K562 (cell line): ENCODE data around the gene MOCOS. TPM values are rescaled to one million over a fixed set of nuclear protein-coding genes. Genes with fewer than 3 reads are reported as not detected.
A peak's percentile ranks its signal among the peaks of the same experiment; 100 is the strongest.

ENCODE experiments used
- ATAC-seq: fragments of 200-7000 bp; cut with Tn5 transposase; 3 replicates; pipeline ENCODE4 v1.9.1; 2020; ENCODE audit warnings: moderate library complexity
- BruUV-seq: library from RNA; stranded (reverse); fragments of 400-500 nt; replicated peaks from 2 replicates; lab custom pipeline; 2021; lab: Mats Ljungman, UMichigan
- CTCF ChIA-PET: fragments of 300-600 bp; formaldehyde crosslinking; extraction: SDS; loops from one replicate; lab custom pipeline; 2021; ENCODE audit warnings: low intra/inter-chr PET ratio; lab: Yijun Ruan, JAX
- POLR2A ChIA-PET: fragments of 300-600, 350-650 bp; sonication (Branson Sonifier 250); formaldehyde crosslinking; extraction: SDS; loops from one replicate; lab custom pipeline; 2021; ENCODE audit warnings: antibody characterized with exemption, inconsistent platforms; lab: Yijun Ruan, JAX
- DNase-seq, 4 experiments: peaks; one replicate each; pipeline versions ENCODE4 v3.0.0 to v3.0.0-alpha.2; 2011 to 2018; ENCODE audit warnings: low spot score in 3 of 4, mixed read lengths in 3 of 4; ENCODE audit errors: extremely low read depth in 1 of 4
- FAIRE-seq: peaks from 2 replicates; lab custom pipeline; 2011; peaks lifted over from hg19 to GRCh38; lab: Jason Lieb, UNC
- H2AFZ ChIP-seq: 2 replicates; pipeline ENCODE4 v1.6.0; 2011; ENCODE audit warnings: low read depth, low read length, control low read depth, inconsistent platforms
- H3K27ac ChIP-seq: fragments of 200-600 bp; 3 replicates; pipeline ENCODE4 v1.8.0; 2011; ENCODE audit warnings: low read depth, mild to moderate bottlenecking, control low read depth, inconsistent platforms, low read length, moderate library complexity, mixed read lengths; ENCODE audit errors: extremely low read depth
- H3K27me3 ChIP-seq, 2 experiments: fragments of 300-600 bp in 1 of 2; 2 replicates in 1 of 2; 3 replicates in 1 of 2; pipeline versions ENCODE4 v1.6.0 to v1.8.0; 2011; ENCODE audit warnings: inconsistent platforms in 2 of 2, low read length in 2 of 2, mild to moderate bottlenecking in 1 of 2, mixed read lengths in 1 of 2, moderate library complexity in 1 of 2; ENCODE audit not compliant: control insufficient read depth in 2 of 2, insufficient read depth in 2 of 2
- H3K36me3 ChIP-seq: fragments of 300-600 bp; 3 replicates; pipeline ENCODE4 v1.8.0; 2011; ENCODE audit warnings: mild to moderate bottlenecking, low read length, inconsistent platforms; ENCODE audit not compliant: control insufficient read depth, insufficient read depth
- H3K4me1 ChIP-seq, 2 experiments: fragments of 200-600 bp in 1 of 2; replicated peaks in 1 of 2; 2 replicates in 1 of 2; 3 replicates in 1 of 2; pipeline versions ENCODE4 v1.5.1 to v1.8.0; 2011; ENCODE audit warnings: inconsistent platforms in 2 of 2, low read length in 2 of 2, mild to moderate bottlenecking in 1 of 2, mixed read lengths in 1 of 2, moderate library complexity in 1 of 2; ENCODE audit not compliant: control insufficient read depth in 2 of 2, insufficient read depth in 2 of 2
- H3K4me2 ChIP-seq: 2 replicates; pipeline ENCODE4 v1.6.1; 2011; ENCODE audit warnings: low read length, control low read depth, inconsistent platforms, mixed read lengths; ENCODE audit not compliant: insufficient read depth
- H3K4me3 ChIP-seq: fragments of 200-600 bp; sonication (generic), shearing (Covaris generic); 2 replicates; pipeline ENCODE4 v1.5.1; 2016; ENCODE audit warnings: control low read depth, inconsistent platforms
- H3K79me2 ChIP-seq: fragments of 200-600 bp; 3 replicates; pipeline ENCODE4 v1.8.0; 2011; ENCODE audit warnings: low read length, inconsistent platforms; ENCODE audit not compliant: control insufficient read depth, insufficient read depth
- H3K9ac ChIP-seq, 2 experiments: 2 replicates each; pipeline versions ENCODE4 v1.6.0 to v1.6.1; 2011; ENCODE audit warnings: low read depth in 2 of 2, low read length in 2 of 2, control low read depth in 1 of 2, inconsistent platforms in 1 of 2, mild to moderate bottlenecking in 1 of 2, mixed read lengths in 1 of 2; ENCODE audit not compliant: insufficient read depth in 1 of 2
- H3K9me1 ChIP-seq: one replicate; pipeline ENCODE4 v1.6.0; 2011; ENCODE audit warnings: inconsistent platforms, mild to moderate bottlenecking, low read length, moderate library complexity; ENCODE audit not compliant: control insufficient read depth, insufficient read depth
- H3K9me3 ChIP-seq: replicated peaks from 2 replicates; pipeline ENCODE4 v1.5.1; 2011; ENCODE audit warnings: low read depth, low read length, inconsistent platforms; ENCODE audit not compliant: control insufficient read depth, insufficient read depth
- H4K20me1 ChIP-seq: replicated peaks from 2 replicates; pipeline ENCODE4 v1.6.1; 2011; ENCODE audit warnings: low read length, inconsistent platforms, mixed read lengths; ENCODE audit not compliant: control insufficient read depth, insufficient read depth
- BHLHE40 ChIP-seq: IDR thresholded peaks from 2 replicates; pipeline ENCODE4 v1.6.1; 2011; ENCODE audit warnings: low read length, improper control_type of control experiment
- E2F6 ChIP-seq, 2 experiments: IDR thresholded peaks; 2 replicates each; pipeline ENCODE4 v1.6.1; 2011; ENCODE audit warnings: borderline replicate concordance in 1 of 2, control low read depth in 1 of 2, low read depth in 1 of 2, low read length in 1 of 2, mild to moderate bottlenecking in 1 of 2, mixed read lengths in 1 of 2, moderate library complexity in 1 of 2; ENCODE audit not compliant: insufficient read depth in 1 of 2, insufficient read length in 1 of 2, poor library complexity in 1 of 2, severe bottlenecking in 1 of 2; ENCODE audit errors: extremely low read depth in 1 of 2
- HINFP ChIP-seq: fragments of 450-650 bp; conservative IDR thresholded peaks from 2 replicates; pipeline ENCODE4 v1.6.1; 2016; ENCODE audit warnings: missing genetic modification characterization, low read depth, mild to moderate bottlenecking, control low read depth, missing compliant biosample characterization
- KDM5B ChIP-seq: fragments of 200-600 bp; sonication (generic); IDR thresholded peaks from 2 replicates; pipeline ENCODE4 v1.6.1; 2012; ENCODE audit warnings: low read depth, mild to moderate bottlenecking, moderate library complexity, low read length, control low read depth, inconsistent platforms; ENCODE audit not compliant: insufficient replicate concordance
- NFIX ChIP-seq: fragments of 250-450 bp; sonication (Bioruptor Pico); IDR thresholded peaks from 2 replicates; pipeline ENCODE4 v1.4.0; 2020; ENCODE audit warnings: low read depth, mild to moderate bottlenecking, moderate library complexity
- TBP ChIP-seq: optimal IDR thresholded peaks from 2 replicates; pipeline ENCODE3; 2011; ENCODE audit warnings: low read depth, low read length, improper control_type of control experiment
- TEAD4 ChIP-seq, 2 experiments: sonication (generic) in 1 of 2; formaldehyde crosslinking in 1 of 2; IDR thresholded peaks; 2 replicates each; pipeline versions ENCODE4 v1.6.1 to v1.8.0; 2012 to 2022; ENCODE audit warnings: borderline replicate concordance in 1 of 2, inconsistent platforms in 1 of 2, low read length in 1 of 2, mild to moderate bottlenecking in 1 of 2, missing genetic modification reagents in 1 of 2
- TRIM25 ChIP-seq: fragments of 450-650 bp; IDR thresholded peaks from 2 replicates; pipeline ENCODE4 v1.7.0; 2016; ENCODE audit warnings: borderline replicate concordance
- VEZF1 ChIP-seq: fragments of 200-800 bp; sonication (Bioruptor generic); IDR thresholded peaks from 2 replicates; pipeline ENCODE4 v1.6.1; 2017; ENCODE audit warnings: missing genetic modification characterization, missing compliant biosample characterization
- WGBS: fragments of 100-300 bp; shearing (Covaris generic); methylation state at CpG from one replicate; pipeline ENCODE4 v1.1.6; 2016; ENCODE audit warnings: low coverage, mixed read lengths; ENCODE audit not compliant: insufficient coverage; ENCODE audit errors: missing lambda C conversion rate; 5-methylcytosine and 5-hydroxymethylcytosine counted together
- in situ Hi-C: fragments of 300-500 bp; cut with MboI; formaldehyde crosslinking; loops from 4 replicates; pipeline ENCODE4 v1.15.0; 2018; ENCODE audit warnings: inconsistent platforms, mixed read lengths
- intact Hi-C: fragments of 100-400 bp; cut with micrococcal nuclease; formaldehyde crosslinking; loops from 2 replicates; pipeline ENCODE4 v1.14.2; 2022
- polyA plus RNA-seq, 8 experiments: library from polyadenylated mRNA; depleted of rRNA in 4 of 8; stranded (reverse) in 5 of 8; unstranded in 3 of 8; fragments of >200 nt; fragmentation: Nextera tagmentation in 2 of 8; fragmentation: Illumina TruSeq in 1 of 8; extraction: Ambion mirVana in 2 of 8; extraction: Trizol in 1 of 8; gene quantifications; 2 replicates each; pipeline versions ENCODE4 v1.2.1 to v1.2.3, GENCODE V29; 2011 to 2014; ENCODE audit warnings: inconsistent platforms in 1 of 8, missing spikeins in 1 of 8
- total RNA-seq, 7 experiments: library from RNA; depleted of rRNA in 6 of 7; stranded (reverse); fragments of >200 nt in 6 of 7; fragmentation: Illumina TruSeq in 2 of 7; extraction: Trizol in 2 of 7; gene quantifications; 2 replicates each; pipeline versions ENCODE4 v1.2.1 to v1.2.3, GENCODE V29; 2011 to 2021; ENCODE audit warnings: low replicate concordance in 1 of 7

The MOCOS gene
- total and polyA plus RNA-seq, 9 of the 15 experiments (the other 6 are each of a cell fraction or from before 2014, with no cell fraction given) = 4.5 to 12.4 (median 9.1) TPM

GRCh38 chr18:36297417-36298125 is 110.3 kb downstream of the MOCOS start, which contains the start of gene FHOD3:
TSS of gene FHOD3 (plus strand) at chr18:36297713. CDS start at chr18:36297836, 123 bp downstream.
- ATAC-seq (peak; percentile 80), DNase-seq (peak; percentile 28 to 90 (median 83)), FAIRE-seq (no peak)
- H3K9me1 ChIP-seq = no peaks in the 10 kb centered on the region
- no peaks in the 10 kb centered on the region for H3K79me2 ChIP-seq
- peak within 1 kb of the TSS; percentile 46 for H3K4me2 ChIP-seq
- peaks cover 6% of the 10 kb centered on the region; the same call in 1 of the 2 replicates for H4K20me1 ChIP-seq
- TF ChIP-seq E2F6 (IDR thresholded peaks at IDR 0.05; ENCODE audit: borderline replicate concordance in 1 of 2, extremely low read depth in 1 of 2, insufficient read depth in 1 of 2, insufficient read length in 1 of 2, low read depth in 1 of 2, low read length in 1 of 2, poor library complexity in 1 of 2, severe bottlenecking in 1 of 2) = peak in 1 of 2 experiments; percentile 55
- TF ChIP-seq TRIM25 = no peak
- TF ChIP-seq HINFP (tag) = no peak
- no peak for TF ChIP-seq NFIX
- no peak for TF ChIP-seq TEAD4 (IDR thresholded peaks at IDR 0.05; ENCODE audit: low read length)
- TF ChIP-seq TEAD4 (CRISPR knock-in tag; IDR thresholded peaks at IDR 0.05; ENCODE audit: borderline replicate concordance) = no peak
- peak; percentile 29 for TF ChIP-seq TBP
- TF ChIP-seq VEZF1 (CRISPR knock-in tag) = peak; percentile 60
- peak; percentile 33 for TF ChIP-seq KDM5B
- peak; percentile 56; the same call in 1 of the 2 replicates for TF ChIP-seq BHLHE40
- peaks cover 33 to 39% of the 10 kb centered on the region in 2 experiments for H3K27me3 ChIP-seq
- 4% methylated on average over 39 of the region's 91 CpGs for WGBS
- CTCF ChIA-PET = no interaction called here
- H3K4me1 ChIP-seq = peaks cover 0 to 20% of the 10 kb centered on the region in 2 experiments; a peak in 4 of 5 replicates
- no peaks in the 10 kb centered on the region for H3K36me3 ChIP-seq
- peak within 1 kb of the TSS; percentile 53 for H2AFZ ChIP-seq
- in situ Hi-C loops = no loop called here
- POLR2A ChIA-PET = interaction anchor here (0.6 to 1.2 kb wide), 2 partner anchors 112 to 1468 kb away, joined by 3 to 4 read pairs; no protein-coding TSS in a partner anchor
- no peak within 1 kb of the TSS for H3K27ac ChIP-seq
- BruUV-seq = no TSS peak
- intact Hi-C loops = loop anchor here (5.0 kb wide), 1 partner anchor 275 kb away; no protein-coding TSS in a partner anchor
- peak within 1 kb of the TSS in 1 of 2 experiments; percentile 78; a peak in 2 of 4 replicates for H3K9ac ChIP-seq
- H3K9me3 ChIP-seq = no peaks in the 10 kb centered on the region
- peak within 1 kb of the TSS; percentile 26 for H3K4me3 ChIP-seq
